NCI-H345 (cell line): Measurements from ENCODE around the gene PYGM.

Experiments
- DNase-seq: peaks from one replicate; lab custom pipeline; 2025; lab: John Stamatoyannopoulos, UW

Gene PYGM

DNA sequence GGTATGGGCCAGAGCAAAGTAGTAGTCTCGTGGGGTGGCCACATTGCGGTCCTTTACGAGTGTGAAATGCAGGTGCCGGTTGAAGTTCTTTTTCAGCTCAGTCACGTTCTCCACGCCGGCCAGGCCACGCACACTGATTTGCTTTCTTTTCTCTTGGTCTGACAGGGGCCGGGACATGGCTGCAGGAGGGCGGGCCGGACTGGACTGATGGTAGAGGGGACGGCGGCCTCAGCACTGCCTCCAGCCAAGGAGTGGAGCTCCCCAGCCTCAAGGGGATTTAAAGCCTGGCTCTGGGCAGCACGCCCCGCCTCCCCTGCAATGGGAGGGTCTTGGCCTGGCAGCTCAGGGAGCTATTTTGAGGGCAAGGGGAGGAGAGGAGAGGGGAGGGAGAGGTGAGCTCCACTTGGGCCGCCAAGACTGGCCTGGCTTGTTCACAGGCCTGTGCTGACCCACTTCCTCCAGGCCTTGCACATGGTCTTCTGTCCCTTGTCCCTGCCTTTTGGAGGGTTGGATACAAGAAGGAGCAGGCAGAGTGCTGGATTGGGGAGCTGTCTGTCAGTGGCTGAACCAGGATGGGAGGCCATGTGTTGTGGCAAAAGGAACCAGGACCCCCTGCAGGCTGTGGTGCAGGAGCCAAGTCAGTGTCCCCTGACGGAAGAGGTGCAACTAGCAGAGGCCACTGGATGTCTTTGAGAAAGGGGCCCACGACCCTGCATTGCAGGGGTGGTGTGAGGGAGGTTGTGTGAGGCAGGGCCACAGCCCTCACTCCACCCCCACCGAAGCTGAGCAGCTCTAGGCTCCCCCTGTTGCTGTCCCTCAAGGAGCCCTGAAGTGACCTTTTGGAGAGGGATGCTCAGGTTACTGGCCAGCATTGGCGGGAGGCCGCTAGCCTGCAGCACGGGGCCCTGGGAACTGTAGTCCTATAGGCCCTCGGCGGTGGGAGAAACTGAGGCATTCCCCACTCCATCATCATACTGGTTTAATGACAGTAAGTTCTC lies at the start of gene PYGM:
Gene PYGM (minus strand): TSS at position 253 of the 998 bp plus-strand sequence. CDS start 76 bp downstream, at position 177.
- DNase-seq: no peak

DNA sequence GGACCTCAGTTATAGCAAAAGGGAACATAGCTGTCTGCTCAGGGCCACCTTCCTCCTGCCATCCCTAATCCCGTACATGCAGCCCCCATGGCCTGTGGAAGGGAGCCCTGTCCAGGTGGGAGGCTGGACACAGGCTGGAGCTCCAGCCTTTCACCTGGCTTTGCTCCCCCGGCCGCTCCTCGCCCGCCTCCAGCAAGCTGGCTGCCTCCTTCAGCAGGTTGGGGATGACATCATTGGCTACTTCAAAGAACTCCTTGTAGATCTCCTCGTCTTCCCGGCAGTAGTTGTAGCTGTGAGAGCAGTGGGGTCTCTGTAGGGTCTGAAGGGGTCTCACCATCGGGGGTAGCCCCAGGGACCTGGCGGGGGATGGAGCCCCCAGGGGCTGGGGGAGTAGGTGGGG lies 45.7 kb upstream of the PYGM start:
- DNase-seq: no peak

DNA sequence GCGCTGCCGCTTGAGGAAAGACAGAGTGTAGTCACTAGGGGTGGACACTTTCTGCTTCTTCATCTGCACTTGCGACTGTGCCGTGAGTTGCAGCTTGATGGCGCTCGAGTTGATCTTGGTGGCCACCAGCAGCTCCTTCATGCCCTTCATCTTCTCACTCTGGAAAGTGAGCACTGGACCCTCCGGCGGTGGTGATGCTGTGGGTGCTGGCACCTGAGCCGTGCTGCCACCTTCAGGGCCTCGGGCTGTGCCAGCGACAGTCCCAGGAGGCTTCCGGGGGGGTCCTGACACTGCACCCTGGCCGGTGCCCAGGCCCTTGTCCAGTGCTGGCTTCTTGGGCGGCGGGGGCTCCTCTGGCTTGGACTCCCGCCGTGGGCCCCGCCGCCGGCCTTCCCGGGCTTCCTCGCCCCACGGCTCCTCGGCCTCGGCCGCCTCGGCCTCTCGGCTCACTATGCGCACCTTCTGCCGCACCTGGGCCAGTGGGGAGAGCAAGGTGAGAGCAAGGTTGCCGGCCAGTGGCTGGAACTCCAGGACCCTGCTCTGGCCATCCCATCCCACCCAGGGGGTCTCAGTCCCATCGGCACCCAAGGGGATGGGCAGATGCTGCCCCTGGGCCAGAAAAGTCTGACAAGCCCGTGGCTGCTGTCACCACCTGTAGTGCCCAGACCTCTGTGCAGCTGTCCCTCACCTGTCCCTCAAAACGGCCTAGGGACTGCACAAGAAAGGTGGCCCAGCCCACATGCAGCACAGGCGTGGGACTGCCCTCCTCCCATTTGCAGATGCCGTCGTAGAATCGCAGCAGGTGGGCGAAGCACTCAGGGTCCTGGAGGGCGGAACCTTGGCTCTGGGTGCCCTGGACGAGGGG lies 44.8 kb upstream of the PYGM start:
- DNase-seq: no peak

DNA sequence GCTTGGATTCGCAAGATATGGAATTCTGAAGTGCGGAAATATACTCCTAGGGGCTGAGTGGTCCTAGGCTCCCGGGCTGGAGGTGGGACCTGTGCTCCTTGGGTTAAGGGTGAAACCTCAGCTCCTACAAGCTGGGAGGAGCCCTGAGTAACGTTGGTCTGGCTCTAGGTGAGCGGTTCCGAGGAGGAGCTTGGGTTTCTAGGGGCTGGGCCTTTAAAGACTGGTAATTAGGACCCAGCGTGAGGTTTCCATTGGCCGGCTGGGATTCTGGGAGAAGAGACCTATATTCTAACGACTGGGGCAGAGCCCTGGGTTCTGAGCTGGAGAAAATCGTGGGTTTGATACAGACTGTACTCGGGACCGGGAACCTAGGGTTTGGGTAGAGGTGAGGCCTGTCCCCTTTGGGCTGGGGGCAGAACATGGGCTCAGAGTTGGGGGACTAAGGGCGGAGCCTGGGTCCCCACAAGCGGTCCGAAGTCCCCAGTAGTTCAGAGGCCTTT lies 44.1 kb upstream of the PYGM start:
- no peak for DNase-seq

DNA sequence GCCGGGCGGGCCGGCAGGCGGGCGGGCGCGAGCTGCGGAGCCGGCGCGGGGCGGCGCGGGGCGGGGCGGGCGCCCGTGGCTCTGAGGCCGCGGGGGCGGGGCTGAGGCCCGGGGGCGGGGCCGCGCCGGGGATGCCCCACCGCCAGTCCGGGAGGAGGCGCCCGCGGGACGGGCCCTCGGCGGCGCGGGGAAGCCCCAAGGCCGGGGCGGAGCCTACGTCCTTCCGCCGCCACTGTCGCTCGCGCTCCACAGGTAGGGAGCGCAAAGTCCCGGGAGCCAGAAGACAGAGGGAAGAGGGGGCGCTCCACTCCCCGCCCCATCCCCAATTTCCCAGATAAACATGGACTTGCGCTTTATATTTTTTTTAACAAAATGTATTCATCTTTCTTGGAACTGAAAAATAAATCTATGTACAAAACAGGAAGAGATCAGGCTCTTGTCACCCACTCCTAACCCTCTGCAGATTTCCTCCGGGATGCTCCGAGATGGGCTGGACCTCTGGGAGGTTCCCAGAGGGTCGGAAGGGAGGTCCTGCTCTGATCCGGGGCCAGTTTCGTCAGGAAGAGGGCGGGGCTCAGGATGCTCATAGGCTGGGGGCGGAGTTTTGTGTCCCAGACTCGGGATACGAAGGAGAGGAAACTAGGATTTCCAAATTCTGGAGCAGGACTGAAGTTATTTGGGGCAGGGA lies 43.5 kb upstream of the PYGM start, which contains the start of gene MAP4K2:
Gene MAP4K2 (minus strand): TSS at position 57 of the 688 bp plus-strand sequence. CDS start 65 bp downstream, outside the sequence.
- DNase-seq: peak; percentile 88

DNA sequence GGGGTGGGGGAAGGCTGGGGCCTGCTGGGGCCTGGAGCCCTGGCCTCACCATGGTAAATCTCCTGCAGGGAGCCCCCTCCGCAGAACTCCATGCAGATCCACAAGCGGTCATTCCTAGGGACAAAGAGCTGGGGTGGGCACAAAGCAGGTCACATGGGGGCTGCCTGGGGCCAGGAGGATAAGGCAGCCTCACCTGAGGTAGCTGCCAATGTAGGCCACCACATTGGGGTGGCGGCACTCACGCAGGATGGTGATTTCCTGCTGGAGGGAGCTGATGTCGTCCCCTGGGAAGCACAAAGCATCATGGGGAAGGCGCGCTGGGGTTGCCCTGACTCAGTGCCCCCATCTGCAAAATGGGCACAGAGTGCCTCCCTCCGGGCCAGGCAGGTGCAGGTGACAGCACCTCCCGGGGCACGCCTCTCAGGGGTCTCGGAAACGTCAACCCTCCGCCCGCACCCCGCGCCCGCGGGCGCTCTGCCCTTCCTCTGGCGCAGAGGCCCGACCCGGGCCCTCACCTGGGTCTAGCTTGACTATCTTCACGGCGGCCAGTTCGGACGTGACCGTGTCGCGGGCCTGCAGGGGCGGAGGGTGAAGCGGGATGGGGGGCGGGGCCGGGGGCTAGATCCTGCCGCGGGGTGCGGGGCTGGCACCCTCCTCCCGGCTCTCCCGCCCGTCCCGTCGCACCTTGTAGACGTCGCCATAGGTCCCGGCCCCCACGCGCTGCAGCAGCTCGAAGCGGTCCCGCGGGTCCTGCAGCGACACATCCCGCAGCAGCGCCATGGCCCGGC lies 42.8 kb upstream of the PYGM start:
- DNase-seq: no peak

DNA sequence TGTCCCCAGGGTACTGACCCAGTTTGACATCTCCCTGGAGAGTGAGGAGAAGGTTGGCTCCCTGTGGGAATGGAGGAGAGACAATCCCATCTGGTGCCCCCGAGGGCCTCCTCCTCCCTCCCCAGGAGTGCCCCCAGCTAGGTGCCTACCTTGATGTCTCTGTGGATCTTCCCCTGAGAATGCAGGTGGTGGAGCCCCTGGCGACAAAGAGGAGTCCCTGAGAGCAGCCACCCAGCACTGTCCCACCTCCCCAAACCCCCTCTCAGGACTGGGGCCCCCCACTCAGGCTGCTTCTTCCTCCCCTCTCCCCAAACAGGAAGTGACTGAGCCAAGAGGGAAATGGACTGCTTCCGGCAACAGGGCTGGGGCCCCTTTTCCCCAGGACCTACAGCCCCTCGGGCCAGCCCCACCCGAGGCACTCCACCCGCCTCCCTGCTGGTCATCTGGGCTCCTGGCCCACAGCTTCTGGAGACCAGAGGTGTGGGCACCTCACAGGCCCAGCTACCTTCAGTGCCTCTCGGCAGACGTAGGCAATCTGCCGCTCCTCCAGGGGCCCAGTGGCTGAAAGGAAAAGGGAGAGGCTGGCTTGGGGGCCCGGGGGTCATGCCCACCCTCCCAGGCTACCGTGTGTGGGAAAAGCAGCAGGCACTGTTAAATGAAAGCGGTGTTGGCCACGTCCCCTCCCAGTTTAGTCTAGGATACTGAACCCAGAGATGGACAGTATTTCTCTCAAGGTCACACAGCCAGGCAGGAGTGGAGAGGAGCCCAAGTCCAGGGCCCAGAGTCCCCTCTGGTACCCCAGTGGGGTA lies 42.0 kb upstream of the PYGM start:
- no peak for DNase-seq

DNA sequence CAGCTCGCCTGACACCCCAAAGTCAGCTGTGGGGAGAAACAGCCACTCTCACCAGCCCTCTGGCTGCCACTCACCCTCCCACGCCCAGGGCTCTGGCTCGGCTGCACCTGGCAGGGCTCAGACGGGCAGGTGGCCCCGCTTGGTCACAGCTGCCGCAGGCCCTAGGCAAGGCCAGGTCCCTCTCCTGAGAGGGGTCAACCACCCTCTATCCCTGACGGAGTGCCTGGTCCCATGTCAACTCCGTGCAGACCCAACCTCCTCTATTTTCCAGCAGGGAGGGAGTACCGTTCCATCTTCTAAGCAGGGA lies 41.3 kb upstream of the PYGM start:
- DNase-seq: no peak

DNA sequence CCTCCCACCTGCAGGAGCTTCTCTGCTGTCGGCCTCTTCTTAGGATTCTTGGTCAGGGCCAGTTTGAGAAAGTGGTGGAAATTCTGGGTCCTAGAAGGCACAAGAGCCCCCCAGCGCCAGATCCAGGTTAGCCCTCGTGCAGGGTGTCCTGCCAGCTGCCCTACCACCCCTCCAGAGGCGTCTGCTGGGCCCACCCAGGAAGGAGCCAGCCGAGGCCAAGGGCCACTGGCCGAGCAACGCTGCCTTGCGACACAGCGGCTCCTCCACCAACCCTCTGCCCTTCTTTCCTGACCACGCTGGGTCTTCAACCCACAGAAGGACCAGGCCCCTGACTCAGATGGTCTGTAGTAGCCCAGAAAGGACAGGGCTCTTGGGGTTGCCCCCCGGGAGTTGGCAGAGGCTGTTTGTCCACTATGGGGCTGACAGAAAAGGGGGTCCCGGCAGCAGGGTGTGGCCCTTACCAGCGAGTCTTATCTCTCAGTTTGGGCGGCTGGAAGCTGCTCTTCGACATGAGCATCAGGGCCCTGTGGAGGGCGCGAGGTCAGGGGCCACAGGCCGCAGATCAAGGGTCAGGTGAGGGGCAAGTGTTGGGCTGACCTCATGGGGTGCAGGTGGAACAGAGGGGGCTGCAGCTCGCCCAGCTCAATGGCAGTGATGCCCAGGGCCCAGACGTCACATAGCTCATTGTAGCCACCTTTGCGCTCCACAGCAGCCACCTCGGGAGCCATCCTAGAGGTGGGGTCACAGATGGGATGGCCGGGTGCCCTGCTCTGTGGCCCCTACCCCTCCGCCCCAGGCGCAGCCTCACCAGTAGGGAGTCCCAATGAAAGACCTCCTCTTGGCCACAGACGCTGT lies 40.8 kb upstream of the PYGM start:
- DNase-seq: no peak

DNA sequence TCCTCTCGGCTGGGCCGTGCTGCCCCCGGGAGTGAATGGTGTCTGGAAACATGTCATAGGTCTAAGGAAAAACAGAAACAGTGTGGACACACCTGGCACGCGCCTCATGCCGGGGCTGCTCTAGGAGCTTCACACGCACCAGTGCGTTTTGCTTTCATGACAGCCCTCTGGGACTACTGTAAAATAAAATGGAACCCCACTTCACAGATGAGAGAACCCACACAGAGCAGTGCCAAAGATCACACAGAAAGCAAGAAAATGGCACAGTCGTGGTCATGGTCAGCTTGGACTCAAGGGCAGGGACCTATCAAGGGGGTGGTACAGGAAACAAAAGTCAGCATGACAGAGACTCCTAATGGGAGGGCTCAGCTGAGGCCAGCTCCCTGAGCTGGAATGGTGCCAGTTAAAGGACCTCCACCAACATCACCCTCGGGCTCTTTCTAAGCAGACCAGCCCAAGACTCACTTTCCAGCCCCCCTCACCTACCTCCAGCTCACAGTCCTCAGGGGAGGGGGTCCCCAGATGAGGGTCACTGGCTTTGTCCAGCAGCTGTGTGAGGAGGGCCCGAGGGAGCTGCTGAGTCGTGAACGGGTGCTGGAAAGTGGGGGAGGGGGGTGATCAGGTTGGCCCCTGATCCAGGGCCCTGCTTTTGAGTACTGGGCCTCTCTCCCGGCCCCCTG lies 40.0 kb upstream of the PYGM start:
- DNase-seq: peak; percentile 24

DNA sequence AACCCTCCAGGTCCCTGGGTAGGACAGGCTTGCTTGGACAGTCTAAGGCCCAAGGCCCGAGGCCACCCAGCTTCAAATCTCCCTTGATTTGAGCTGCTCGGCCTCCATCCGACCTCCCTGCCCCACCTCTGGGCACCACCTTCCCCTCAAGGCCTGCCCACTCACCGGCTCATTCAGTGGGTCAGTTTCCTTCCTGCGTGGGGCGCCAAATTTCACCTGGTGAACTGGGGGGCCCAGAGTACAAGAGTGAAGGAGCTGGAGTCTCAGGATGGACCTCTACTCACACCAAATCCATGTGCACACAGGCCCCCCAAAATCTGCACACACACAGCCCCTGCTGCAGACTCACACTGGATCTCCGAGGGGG lies 39.5 kb upstream of the PYGM start:
- no peak for DNase-seq

DNA sequence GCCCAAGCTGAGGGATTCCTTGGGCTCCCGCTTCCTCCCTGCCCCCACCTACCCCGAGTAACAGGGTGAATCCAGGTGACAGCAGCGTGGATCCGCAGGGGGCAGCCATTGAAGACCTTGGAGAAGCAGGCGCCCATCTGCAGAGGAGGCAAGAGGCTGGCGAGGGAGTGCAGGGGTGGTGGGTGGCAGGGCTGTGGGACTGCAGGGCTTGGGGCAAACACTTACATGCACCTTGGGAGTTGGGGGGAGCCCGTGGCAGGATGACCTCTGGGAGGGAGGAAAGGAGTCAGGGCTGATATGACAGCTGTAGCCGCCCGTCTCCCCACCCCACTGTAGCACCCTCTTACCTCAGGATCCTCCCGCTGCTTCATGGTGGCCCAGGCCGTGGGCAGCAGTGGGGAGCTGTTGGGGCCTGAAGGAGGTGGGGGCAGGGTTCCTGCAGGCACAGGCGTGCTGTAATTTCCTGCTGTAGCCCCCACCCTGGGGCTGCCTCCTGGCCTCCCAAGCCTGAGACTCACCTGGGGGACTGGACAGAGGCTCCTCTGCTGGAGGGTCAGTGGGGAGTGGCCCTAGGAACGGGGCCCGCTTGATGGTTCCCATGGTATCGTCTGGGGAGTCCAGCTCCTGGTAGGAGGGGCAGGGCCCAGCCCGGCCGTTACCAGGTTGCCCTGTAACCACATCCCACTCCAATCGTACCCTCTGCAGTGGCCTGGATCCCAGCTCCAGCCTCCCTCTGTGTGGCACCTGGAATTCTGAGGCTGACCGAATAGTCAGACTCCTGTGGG lies 37.2 kb upstream of the PYGM start:
- no peak for DNase-seq

DNA sequence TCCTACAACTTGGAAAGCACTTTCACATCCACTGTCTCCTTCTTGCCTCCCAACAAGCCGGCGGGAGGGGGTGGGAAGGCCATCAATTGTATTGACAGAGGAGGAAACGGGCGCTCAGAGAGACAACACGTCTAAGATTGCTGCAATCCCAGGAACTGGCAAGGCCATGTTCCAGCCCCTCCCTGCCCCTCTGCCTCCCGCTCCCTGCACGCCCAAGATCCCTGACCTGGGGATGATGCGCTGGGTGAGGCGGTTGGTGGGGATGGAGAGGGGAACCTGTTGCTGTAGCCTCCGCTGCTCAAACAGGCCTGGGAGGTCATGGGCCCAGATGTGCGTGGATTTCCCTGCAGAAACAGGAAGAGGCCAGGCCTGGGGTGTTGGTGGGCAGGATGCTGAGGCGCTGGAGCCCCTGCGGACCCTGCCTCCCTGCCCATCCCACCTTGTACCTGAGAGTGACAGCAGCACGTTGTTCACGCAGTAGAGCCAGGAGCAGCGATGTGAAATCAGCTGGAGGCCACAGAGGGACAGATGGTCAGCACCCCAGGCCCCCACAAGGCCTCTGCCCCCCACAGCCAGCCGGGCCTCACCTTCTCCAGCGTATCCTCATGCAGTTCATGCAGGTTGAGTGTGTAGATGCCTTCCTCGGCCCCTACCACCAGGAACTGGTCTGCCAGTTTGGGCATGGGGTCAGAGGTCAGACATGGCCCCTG lies 36.4 kb upstream of the PYGM start:
- DNase-seq: no peak

DNA sequence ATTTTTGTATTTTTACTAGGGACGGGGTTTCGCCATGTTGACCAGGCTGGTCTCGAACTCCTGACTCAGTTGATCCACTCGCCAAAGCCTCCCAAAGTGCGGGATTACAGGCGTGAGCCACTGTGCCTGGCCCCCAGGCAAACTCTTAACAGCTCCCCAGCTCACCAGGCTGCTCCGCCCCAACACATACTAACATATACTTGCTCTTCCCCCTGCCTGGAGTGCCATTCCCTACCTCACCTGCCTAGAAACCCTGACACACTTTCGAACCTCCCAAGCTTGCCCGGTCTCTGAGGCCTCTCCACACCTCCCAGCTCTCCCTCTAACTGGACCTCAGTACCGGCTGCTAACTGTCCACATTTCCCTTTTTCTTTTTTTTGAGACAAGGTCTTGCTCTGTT lies 34.8 kb upstream of the PYGM start:
- no peak for DNase-seq

DNA sequence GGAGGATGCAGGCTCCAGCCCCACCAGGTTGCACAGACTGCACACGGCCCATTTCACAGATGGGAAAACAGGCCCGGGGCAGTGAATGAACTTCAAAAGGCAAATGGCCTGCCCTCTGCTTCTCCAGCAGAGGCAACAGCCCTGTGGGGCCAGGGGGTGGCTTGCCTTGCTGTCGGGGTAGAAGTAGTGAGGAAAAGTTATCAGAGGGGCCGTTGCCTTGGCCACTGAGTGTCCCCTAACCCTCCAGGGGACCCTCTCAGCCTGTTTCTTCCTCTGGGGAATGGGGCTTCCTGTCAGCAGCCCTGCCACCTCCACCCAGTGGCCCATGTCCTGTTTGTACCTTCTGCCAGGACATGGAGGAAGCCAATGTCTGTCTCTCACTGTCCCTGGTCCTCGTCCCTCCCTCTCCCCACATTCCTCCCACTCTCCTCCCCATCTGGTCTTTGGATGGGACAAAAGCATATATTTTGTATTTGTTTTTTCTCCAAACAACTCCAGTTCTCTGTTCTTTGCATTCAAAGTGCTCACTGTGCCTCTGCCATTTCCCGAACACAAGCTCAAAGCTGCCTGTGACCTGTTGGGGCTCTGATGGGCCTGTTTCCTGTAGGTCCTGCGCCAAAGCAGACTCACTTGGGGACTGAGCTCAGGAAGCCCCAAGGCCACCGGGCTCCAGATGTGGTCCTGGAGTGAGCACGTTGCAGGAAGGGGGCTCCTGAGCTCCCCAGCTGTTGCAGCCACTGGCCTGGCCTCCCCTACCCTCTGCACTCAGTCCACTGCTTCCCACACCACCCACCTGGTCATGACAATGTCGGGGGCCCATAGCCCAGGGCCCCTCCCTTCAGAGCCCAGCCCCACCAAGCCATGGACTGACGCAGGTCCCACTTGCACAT lies 33.7 kb upstream of the PYGM start:
- DNase-seq: no peak

DNA sequence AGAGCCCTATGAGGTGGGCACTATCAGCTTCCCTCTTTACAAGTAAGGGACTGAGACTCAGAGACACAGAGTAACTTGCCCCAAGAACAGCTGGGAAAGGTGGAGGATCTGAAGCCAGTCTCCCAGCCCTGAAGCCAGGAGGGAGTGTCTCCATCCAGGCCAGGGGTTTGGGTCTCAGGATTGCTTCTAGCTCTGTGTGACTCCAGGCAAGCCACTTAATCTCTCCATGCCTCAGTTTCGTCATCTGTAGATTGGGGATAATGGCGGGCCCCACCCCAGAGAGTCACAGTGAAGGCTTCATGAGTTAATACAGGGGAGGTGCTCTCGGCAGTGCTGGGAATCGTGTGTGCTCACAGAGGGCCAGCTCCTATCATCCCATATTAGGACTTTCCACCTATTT lies 32.7 kb upstream of the PYGM start:
- DNase-seq: no peak
